Measurements from ENCODE around the gene TTC5.
"Not testable (repeated sequence)": the region's sequence is repeated elsewhere in the genome, so short reads cannot be mapped to it uniquely, and the experiment has no call there.

TTC5 gene

GRCh38 chr14:20302042-20302755 is 3.6 kb downstream of the TTC5 start:
- DNase-seq (ENCODE audit: low spot score): no peak

DNA sequence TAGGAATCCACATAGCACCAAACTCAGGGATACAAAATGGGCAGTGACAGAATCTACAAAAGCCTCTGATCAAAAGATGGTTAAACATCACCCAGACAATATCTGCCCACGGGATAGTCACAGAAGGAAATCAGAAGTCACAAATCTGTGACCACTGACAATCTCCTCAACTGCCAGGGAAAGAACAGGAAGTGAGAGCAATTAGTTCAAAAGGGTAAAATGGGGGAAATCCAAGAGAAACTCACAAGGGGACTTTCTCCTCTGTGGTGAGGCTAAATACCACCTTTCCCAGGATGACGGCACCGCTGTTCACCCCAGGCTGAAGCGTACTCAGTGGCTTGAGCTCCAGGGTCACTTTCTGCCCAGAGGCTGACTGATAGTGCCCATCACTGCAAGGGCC is 10.7 kb downstream of the TTC5 start:
- DNase-seq (ENCODE audit: low spot score): no peak

DNA sequence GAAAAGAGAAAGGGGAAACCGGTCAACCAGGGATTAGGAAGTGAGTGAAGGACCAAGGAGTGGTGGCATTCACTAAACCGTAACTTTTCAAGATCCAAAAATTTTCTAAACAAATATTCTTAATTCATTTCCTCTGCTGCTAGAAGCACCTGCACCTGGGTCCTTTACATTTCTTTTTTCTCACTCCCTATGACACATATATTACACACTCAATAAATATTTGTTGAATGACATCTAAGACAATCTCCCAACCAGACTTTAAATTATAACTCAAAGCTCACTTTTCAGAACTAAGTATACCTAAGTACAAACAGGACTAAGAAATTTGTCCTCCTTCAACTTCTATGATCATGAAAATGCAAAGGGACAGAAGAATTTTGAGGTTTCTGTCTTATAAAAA is 11.1 kb downstream of the TTC5 start:
- no peak for DNase-seq (ENCODE audit: low spot score)

DNA sequence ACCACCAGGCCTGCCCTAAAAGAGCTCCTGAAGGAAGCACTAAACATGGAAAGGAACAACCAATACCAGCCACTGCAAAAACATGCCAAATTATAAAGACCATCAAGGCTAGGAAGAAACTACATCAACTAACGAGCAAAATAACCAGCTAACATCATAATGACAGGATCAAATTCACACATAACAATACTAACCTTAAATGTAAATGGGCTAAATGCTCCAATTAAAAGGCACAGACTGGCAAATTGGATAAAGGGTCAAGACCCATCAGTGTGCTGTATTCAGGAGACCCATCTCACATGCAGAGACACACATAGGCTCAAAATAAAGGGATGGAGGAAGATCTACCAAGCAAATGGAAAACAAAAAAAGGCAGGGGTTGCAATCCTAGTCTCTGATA is 23.8 kb downstream of the TTC5 start:
- not testable (repeated sequence) for DNase-seq (ENCODE audit: low spot score)

- DNase-seq (ENCODE audit: low spot score): not testable (repeated sequence)
These were observed 25.5 kb downstream of the TTC5 start for GRCh38 chr14:20280265-20280664.

DNA sequence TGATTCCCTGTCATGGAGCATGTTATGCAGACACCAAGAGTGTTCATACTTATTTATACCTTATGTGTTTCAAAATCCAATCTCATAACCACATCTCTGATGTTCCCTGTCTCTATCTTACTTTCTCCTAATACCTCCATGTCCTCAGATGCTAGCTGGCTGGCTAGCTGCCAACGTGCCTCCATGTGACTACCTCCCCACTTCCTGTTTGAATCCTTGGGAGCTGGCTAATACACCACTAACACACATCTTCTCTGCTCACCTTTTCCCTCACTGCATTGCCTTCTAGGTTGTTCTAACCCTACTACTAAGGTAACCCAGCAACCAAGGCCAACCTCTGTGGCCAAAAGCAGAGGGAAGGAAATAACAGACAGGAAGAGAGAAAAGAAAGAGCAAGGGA is 27.3 kb downstream of the TTC5 start:
- DNase-seq (ENCODE audit: low spot score): peak; percentile 14

DNA sequence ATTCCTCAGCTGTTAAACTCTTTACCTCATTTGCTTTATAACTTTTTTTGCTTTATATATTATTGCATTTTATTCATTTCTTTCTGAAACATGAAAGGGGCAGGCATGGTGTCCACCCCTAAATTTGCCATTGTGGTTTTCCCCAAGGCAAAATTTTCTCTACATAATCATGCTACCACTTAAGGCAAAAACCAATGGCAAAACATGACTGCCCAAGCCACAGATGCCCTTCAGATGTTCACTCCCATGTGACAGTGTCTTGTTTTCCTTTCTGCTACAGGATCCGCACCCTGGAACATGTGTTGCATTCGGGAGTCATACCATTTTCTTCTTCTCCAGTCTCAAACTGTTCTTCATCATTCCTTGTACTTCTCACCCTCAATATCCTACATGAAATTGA is 28.3 kb downstream of the TTC5 start:
- no peak for DNase-seq (ENCODE audit: low spot score)

GRCh38 chr14:20274062-20274461 is 31.7 kb downstream of the TTC5 start:
- no peak for DNase-seq (ENCODE audit: low spot score)

- DNase-seq (ENCODE audit: low spot score): not testable (repeated sequence)
These were observed 41.4 kb downstream of the TTC5 start for GRCh38 chr14:20264361-20264760.

- peak; percentile 76 for DNase-seq (ENCODE audit: low spot score)
These were observed 43.1 kb downstream of the TTC5 start for GRCh38 chr14:20262642-20263128.

DNA sequence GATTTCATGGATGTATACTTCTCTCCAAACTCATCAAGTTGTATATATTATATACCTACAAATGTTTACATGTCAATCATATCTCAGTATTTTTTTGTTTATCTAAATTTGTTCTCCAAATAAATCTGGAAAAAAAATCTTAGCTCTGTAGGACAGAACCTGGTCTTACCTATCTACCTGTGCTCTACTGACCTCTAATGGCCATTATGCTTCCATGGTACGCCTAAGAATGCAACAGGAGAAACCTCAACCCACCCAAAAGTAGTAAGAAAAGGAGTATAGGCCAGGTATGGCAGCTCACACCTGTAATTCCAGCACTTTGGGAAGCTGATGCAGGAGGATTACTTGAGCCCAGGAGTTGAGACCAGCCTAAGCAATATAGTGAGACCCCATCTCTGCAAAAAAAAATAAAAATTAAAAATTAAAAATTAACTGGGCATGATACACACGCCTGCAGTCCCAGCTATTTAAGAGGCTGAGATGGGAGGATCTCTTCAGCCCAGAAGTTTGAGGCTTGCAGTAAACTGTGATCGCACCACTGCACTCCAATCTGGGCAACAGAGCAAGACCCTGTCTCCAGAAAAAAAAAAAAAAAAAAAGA is 58.0 kb downstream of the TTC5 start:
- DNase-seq (ENCODE audit: low spot score): no peak

Measured in COLO829 (cell line).